Endothelial cell of hepatic sinusoid (primary cell): Measurements from ENCODE around the gene FBXO22.
"Not testable (repeated sequence)": the region's sequence is repeated elsewhere in the genome, so short reads cannot be mapped to it uniquely, and the experiment has no call there.

Experiments
- in situ Hi-C: cut with HindIII; loops from 2 replicates; pipeline ENCODE4 v1.10.0; 2017; ENCODE audit warnings: low sequenced_read_pairs

Gene FBXO22

DNA sequence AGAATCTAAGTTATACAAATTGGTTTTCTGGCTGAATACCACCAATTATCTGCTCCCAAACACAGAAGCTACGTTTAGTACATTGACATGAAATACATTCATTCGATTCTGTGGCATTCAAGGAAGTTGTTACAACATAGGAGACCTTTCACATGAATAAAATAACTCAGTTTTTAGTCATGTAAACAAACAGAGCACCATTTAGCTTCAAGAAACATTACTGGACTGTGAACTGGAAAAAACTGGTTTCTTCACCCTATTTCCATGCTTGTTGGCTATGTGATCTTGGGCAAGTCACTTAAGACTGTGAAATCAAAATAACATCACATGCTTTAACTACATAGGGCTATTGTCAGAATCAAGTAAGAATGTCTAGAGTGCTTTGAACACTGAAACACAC lies 62.4 kb downstream of the FBXO22 start:
- in situ Hi-C loops = no loop called here

DNA sequence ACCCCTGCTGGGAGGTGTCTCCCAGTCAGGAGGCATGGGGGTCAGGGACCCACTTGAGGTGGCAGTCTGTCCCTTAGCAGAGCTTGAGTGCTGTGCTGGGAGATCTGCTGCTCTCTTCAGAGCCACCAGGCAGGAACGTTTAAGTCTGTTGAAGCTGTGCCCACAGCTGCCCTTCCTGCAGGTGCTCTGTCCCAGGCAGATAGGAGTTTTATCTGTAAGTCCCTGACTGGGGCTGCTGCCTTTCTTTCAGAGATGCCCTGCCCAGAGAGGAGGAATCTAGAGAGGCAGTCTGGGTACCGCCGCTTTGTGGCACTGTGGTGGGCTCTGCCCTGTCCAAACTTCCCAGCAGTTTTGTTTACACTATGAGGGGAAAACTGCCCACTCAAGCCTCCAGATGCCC lies 73.1 kb downstream of the FBXO22 start:
- in situ Hi-C loops = not testable (repeated sequence)

DNA sequence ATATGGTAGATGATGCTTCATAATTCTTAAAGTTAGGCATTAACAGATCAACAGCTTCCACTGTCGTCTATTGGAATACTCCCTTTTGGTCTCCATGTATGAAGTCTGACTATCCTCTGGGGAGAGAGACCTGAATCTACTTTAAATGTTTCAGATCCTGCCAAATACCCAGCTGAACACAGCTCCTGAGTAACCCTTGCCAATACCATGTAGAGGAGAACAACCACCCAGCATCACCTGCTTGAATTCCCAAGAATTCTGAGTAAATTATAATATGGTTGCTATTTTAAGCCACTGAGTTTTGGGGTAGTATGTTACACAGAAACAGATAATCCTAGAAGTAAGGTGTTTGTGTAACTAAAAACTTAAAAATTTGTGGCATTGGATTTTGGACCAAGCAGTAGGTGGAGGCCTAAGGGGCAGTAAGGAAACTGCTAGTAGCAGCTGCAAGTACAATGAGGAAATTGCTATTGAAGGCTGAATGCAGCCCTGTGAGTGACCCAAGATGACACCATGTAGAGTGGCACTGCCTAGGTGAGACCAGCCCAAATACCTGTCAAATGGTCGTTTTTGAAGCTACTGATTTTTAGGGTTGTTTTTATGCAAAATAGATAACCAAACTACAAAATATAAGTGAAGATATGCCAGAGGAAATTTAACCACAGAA lies 77.6 kb downstream of the FBXO22 start:
- in situ Hi-C loops = no loop called here

DNA sequence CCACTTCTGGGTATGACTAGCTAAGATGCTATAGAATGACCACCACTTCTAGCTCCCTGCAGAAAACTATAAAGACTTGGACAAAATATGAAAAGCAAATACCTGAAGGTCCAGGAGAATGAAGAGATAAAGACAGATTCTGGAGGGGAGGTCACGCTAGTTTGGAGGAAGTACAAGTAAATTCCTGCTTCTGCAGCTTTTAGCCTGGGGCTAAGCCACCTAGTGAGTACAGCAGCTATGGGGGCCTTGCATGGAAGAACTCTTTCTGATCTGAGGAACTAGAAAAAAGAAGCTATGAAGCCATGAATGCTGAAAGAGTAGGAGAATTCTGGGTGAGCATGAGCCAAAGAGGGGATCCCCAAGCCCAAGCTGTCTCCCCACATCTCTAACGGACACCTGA lies 78.8 kb downstream of the FBXO22 start:
- in situ Hi-C loops = no loop called here

DNA sequence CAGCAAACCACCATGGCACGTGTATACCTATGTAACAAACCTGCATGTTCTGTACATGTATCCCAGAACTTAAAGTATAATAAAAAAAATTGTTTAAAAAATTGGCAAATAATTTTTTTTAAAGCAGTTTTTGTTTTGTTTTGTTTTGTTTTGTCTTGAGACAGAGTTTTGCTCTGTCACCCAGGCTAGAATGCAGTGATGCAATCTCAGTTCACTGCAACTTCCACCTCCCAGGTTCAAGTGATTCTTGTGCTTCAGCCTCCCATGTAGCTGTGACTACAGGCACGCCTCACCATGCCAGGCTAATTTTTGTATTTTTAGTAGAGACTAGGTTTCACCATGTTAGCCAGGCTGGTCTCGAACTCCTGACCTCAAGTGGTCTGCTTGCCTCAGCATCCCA lies 81.0 kb downstream of the FBXO22 start:
- in situ Hi-C loops = loop anchor here (5.0 kb wide), 1 partner anchor 38 kb away; no protein-coding TSS in a partner anchor

DNA sequence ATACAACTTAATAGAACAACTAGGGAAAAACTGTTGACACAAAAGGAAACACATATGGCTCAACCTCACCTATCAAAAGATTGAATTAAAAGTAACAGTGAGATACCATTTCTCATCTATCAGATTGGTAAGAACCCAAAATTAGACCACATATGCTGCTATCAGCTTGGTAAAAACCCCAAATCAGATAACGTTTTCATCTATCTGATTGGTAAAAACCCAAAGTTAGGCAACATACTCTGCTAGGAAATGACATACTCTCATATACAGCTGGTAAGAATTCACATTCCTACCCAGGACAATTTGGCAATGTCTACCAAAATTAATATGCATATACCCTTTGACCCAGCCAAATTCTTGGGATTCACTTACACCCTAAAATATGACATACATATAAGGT lies 82.3 kb downstream of the FBXO22 start:
- in situ Hi-C loops = loop anchor here (5.0 kb wide), 1 partner anchor 36 kb away; no protein-coding TSS in a partner anchor

DNA sequence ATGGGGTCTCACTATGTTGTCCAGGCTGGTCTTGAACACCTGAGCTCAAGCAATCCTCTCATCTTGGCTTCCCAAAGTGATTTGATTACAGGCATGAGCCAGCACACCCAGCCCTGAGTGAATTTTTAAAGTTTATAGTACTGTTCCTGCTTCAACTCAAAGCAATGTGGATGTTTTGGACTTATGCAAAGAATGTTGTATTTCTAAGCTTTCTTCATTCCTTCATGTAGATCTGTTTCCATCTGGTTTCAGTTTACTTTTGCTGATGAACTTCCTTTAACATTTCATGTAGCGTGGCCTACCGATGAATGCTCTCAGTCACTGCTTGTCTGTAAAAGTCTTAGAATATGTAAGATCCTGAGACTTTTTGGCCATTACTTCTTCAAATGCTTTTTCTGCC lies 85.4 kb downstream of the FBXO22 start:
- in situ Hi-C loops = loop anchor here (5.0 kb wide), 1 partner anchor 33 kb away; no protein-coding TSS in a partner anchor

DNA sequence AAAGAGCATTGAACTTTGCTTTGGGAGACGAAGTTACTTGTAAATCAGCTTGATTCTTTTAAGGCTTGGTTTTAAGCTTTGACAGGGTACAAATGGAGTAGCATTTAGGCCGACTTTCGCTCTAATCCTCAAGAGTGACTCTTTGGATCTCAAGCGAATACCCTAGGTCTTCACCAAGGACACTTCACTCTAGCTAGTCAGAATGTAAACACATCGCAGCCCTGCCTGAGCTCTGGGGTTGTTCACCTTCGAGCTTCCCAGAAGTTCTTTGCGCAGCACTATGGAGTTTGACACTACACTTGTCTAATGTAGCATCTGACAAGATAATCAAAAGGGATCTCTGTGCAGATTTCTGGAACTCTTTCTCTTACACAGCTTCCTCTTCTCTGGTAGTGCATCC lies 86.2 kb downstream of the FBXO22 start:
- in situ Hi-C loops = loop anchor here (5.0 kb wide), 1 partner anchor 32 kb away; no protein-coding TSS in a partner anchor
